Keratinocyte (primary cell): ENCODE results near the gene SETBP1. TPM values are rescaled to one million over a fixed set of nuclear protein-coding genes. Genes with fewer than 3 reads are reported as not detected.

Source experiments
- DNase-seq: peaks from one replicate; pipeline ENCODE4 v3.0.0-alpha.2; 2011; ENCODE audit warnings: low read depth, missing footprints, low spot score
- FAIRE-seq: peaks from 2 replicates; lab custom pipeline; 2011; peaks lifted over from hg19 to GRCh38; lab: Jason Lieb, UNC
- H2AFZ ChIP-seq: 2 replicates; pipeline ENCODE4 v1.6.0; 2012; ENCODE audit warnings: low read length, control low read depth, inconsistent platforms; ENCODE audit not compliant: control insufficient read depth
- H3K27ac ChIP-seq: 2 replicates; pipeline ENCODE4 v1.5.1; 2011; ENCODE audit warnings: low read length; ENCODE audit not compliant: control insufficient read depth, insufficient read depth
- H3K27me3 ChIP-seq: 3 replicates; pipeline ENCODE4 v1.6.0; 2011; ENCODE audit warnings: low read length; ENCODE audit not compliant: control insufficient read depth, insufficient read depth; ENCODE audit errors: extremely low read depth
- H3K36me3 ChIP-seq, 2 experiments: 2 replicates in 1 of 2; 3 replicates in 1 of 2; pipeline ENCODE4 v1.5.1; 2011; ENCODE audit warnings: low read length in 2 of 2, mild to moderate bottlenecking in 1 of 2; ENCODE audit not compliant: control insufficient read depth in 2 of 2, insufficient read depth in 2 of 2; ENCODE audit errors: extremely low read depth in 1 of 2
- H3K4me1 ChIP-seq: 3 replicates; pipeline ENCODE4 v1.5.1; 2011; ENCODE audit warnings: low read length; ENCODE audit not compliant: control insufficient read depth, insufficient read depth; ENCODE audit errors: extremely low read depth
- H3K4me2 ChIP-seq: 3 replicates; pipeline ENCODE4 v1.6.0; 2011; ENCODE audit warnings: low read depth, low read length; ENCODE audit not compliant: control insufficient read depth, insufficient read depth; ENCODE audit errors: extremely low read depth
- H3K4me3 ChIP-seq, 3 experiments: fragments of 200-600 bp in 1 of 3; sonication (generic) in 1 of 3; 2 replicates in 2 of 3; 3 replicates in 1 of 3; pipeline ENCODE4 v1.5.1; 2011 to 2016; ENCODE audit warnings: low read length in 3 of 3, mild to moderate bottlenecking in 3 of 3, control low read depth in 2 of 3, inconsistent platforms in 1 of 3, low read depth in 1 of 3, mixed read lengths in 1 of 3, mixed run types in 1 of 3, moderate library complexity in 1 of 3; ENCODE audit not compliant: control insufficient read depth in 2 of 3, insufficient read depth in 2 of 3; ENCODE audit errors: extremely low read depth in 1 of 3
- H3K79me2 ChIP-seq: 2 replicates; pipeline ENCODE4 v1.6.0; 2012; ENCODE audit warnings: low read length; ENCODE audit not compliant: control insufficient read depth, insufficient read depth
- H3K9ac ChIP-seq: 3 replicates; pipeline ENCODE4 v1.6.0; 2011; ENCODE audit warnings: low read length; ENCODE audit not compliant: control insufficient read depth, insufficient read depth; ENCODE audit errors: extremely low read depth
- H3K9me1 ChIP-seq: 3 replicates; pipeline ENCODE4 v1.6.0; 2011; ENCODE audit warnings: low read length; ENCODE audit not compliant: control insufficient read depth, insufficient read depth; ENCODE audit errors: extremely low read depth
- H3K9me3 ChIP-seq: 2 replicates; pipeline ENCODE4 v1.5.1; 2012; ENCODE audit warnings: low read depth, low read length; ENCODE audit not compliant: control insufficient read depth
- H4K20me1 ChIP-seq: 3 replicates; pipeline ENCODE4 v1.6.0; 2011; ENCODE audit warnings: low read length; ENCODE audit not compliant: control insufficient read depth, insufficient read depth; ENCODE audit errors: extremely low read depth
- CTCF ChIP-seq, 3 experiments: IDR thresholded peaks in 1 of 3; conservative IDR thresholded peaks in 1 of 3; optimal IDR thresholded peaks in 1 of 3; 2 replicates in 2 of 3; 3 replicates in 1 of 3; pipeline versions ENCODE3 to v1.5.1; 2011; ENCODE audit warnings: low read length in 3 of 3, mild to moderate bottlenecking in 3 of 3, moderate library complexity in 2 of 3, control low read depth in 1 of 3, inconsistent platforms in 1 of 3; ENCODE audit not compliant: insufficient read depth in 2 of 3; ENCODE audit errors: extremely low read depth in 1 of 3
- EZH2 ChIP-seq: IDR thresholded peaks from one replicate; pipeline ENCODE4 v1.6.1; 2012; ENCODE audit warnings: inconsistent platforms, mild to moderate bottlenecking, low read length, moderate library complexity
- dilution Hi-C: fragments of 300-500 bp; cut with MboI; formaldehyde crosslinking; loops from one replicate; pipeline ENCODE4 v1.7.0; 2020; ENCODE audit warnings: low sequenced_read_pairs; ENCODE audit not compliant: extremely low pct_ligation_motif_present
- polyA plus RNA-seq, 5 experiments: library from polyadenylated mRNA; depleted of rRNA in 3 of 5; stranded (reverse) in 3 of 5; stranded (forward) in 1 of 5; unstranded in 1 of 5; fragments of >200 nt; gene quantifications; 1 replicate in 1 of 5; 2 replicates in 3 of 5; 3 replicates in 1 of 5; pipeline versions ENCODE4 v1.2.1 to v1.2.3, GENCODE V29; 2011 to 2012; ENCODE audit warnings: missing spikeins in 2 of 5, low read depth in 1 of 5, low replicate concordance in 1 of 5

The SETBP1 gene
- polyA plus RNA-seq, 1 donor (not counting 4 experiments of a cell fraction or from before 2014, with no cell fraction given), result 3.3 TPM

GRCh38 chr18:44691148-44691925, 10.6 kb downstream of the SETBP1 start:
- no peak for DNase-seq
- Histone ChIP-seq H3K79me2 (peaks cover 24% of the 10 kb centered on the region), H3K4me1 (peaks cover 34% of the 10 kb centered on the region), H3K4me2 (no peak overlapping the region), H3K27ac (no peak overlapping the region), H3K9me1 (no peaks in the 10 kb centered on the region), H3K9me3 (no peaks in the 10 kb centered on the region), H2AFZ (no peak overlapping the region), H3K9ac (no peak overlapping the region), H3K27me3 (no peaks in the 10 kb centered on the region), H3K4me3 (no peak overlapping the region), H3K36me3 (no peaks in the 10 kb centered on the region), H4K20me1 (no peaks in the 10 kb centered on the region)
- FAIRE-seq, result no peak
- dilution Hi-C loops, result no loop called here
- TF ChIP-seq EZH2, result no peak
- TF ChIP-seq CTCF (optimal IDR thresholded peaks at IDR 0.05 in 1 of 3, IDR thresholded peaks at IDR 0.05 in 1 of 3, conservative IDR thresholded peaks at IDR 0.05 in 1 of 3; ENCODE audit: extremely low read depth in 1 of 3, insufficient read depth in 2 of 3, low read length in 3 of 3), result no peak

- Histone ChIP-seq H3K9ac (no peak overlapping the region), H3K4me1 (peaks cover 43% of the 10 kb centered on the region), H3K4me2 (peak overlapping the region; percentile 72), H3K9me3 (no peaks in the 10 kb centered on the region), H4K20me1 (no peaks in the 10 kb centered on the region), H3K4me3 (peak overlapping the region in 1 of 3 experiments; percentile 15), H3K27me3 (no peaks in the 10 kb centered on the region), H2AFZ (no peak overlapping the region), H3K9me1 (no peaks in the 10 kb centered on the region), H3K36me3 (no peaks in the 10 kb centered on the region), H3K27ac (peak overlapping the region; percentile 68), H3K79me2 (peaks cover 12% of the 10 kb centered on the region)
- DNase-seq (peak; percentile 81), FAIRE-seq (peak; percentile 100)
- no peak for TF ChIP-seq CTCF (optimal IDR thresholded peaks at IDR 0.05 in 1 of 3, IDR thresholded peaks at IDR 0.05 in 1 of 3, conservative IDR thresholded peaks at IDR 0.05 in 1 of 3; ENCODE audit: extremely low read depth in 1 of 3, insufficient read depth in 2 of 3, low read length in 3 of 3)
- no peak for TF ChIP-seq EZH2
- dilution Hi-C loops, result no loop called here
Measured at GRCh38 chr18:44693030-44693784, 12.5 kb downstream of the SETBP1 start.
